IPS-15b (cell line): ENCODE data around the gene ZNF446.
A peak's percentile ranks its signal among the peaks of the same experiment; 100 is the strongest.
"Not testable (repeated sequence)": the region's sequence is repeated elsewhere in the genome, so short reads cannot be mapped to it uniquely, and the experiment has no call there.

Source experiments
- H3K27me3 ChIP-seq: one replicate; pipeline ENCODE4 v1.6.1; 2013; ENCODE audit warnings: low read length; ENCODE audit not compliant: control insufficient read depth, insufficient read depth
- H3K36me3 ChIP-seq: one replicate; pipeline ENCODE4 v1.6.1; 2013; ENCODE audit warnings: low read length; ENCODE audit not compliant: control insufficient read depth, insufficient read depth
- H3K4me1 ChIP-seq: one replicate; pipeline ENCODE4 v1.6.1; 2013; ENCODE audit warnings: mild to moderate bottlenecking, low read length; ENCODE audit not compliant: control insufficient read depth, insufficient read depth
- H3K4me3 ChIP-seq: one replicate; pipeline ENCODE4 v1.5.1; 2013; ENCODE audit warnings: low read depth, low read length
- H3K9ac ChIP-seq: one replicate; pipeline ENCODE4 v1.6.1; 2013; ENCODE audit warnings: low read depth, mild to moderate bottlenecking, low read length
- H3K9me3 ChIP-seq: one replicate; pipeline ENCODE4 v1.6.1; 2013; ENCODE audit warnings: mild to moderate bottlenecking, low read length; ENCODE audit not compliant: control insufficient read depth, insufficient read depth

The ZNF446 gene

DNA sequence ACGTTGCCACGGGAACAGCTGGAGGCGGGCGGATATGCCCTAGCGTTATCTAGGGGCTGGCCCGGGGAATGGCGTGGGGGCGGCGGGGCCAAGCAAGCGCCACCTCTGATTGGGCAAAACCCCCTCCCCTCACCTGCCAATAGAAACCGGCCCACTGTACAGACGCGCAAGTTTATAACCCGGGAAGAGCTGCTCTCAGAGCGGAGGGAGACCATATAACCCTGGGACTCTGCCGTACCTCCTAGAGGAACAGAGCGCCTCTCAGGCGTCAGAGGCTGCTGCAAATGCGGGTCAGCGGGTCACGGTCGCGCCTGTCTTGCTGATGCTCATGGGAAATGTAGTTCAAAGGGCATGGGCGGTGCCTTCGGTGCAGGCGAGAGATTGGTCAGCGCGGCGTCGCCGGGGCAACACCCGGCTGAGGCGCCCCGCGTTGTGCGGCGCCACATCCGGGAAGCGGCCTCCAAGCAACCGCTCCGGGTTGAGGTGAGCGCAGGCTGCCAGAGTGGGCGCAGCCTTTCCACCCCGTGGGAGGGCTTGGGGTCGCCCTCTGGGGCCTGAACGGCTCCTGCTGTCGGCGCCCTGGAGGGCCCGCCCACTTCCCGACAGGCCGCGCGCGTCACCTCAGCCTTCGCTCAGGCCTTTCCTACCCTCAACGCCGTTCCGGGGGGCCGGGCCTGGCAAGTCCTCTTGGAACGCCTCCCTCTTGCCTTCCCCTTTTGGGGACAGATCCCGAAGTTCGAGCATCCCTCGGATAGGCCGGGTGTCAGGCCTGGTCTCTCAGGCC is at the start of gene ZNF446:
ZNF446 (plus strand) TSS at position 639 of the 784 bp plus-strand sequence. CDS start 867 bp downstream, outside the sequence.
- Histone ChIP-seq H3K9ac (peak within 1 kb of the TSS; percentile 85), H3K9me3 (no peaks in the 10 kb centered on the region), H3K36me3 (peaks cover 11% of the 10 kb centered on the region), H3K27me3 (no peaks in the 10 kb centered on the region), H3K4me1 (peaks cover 2% of the 10 kb centered on the region), H3K4me3 (peak within 1 kb of the TSS; percentile 91)

DNA sequence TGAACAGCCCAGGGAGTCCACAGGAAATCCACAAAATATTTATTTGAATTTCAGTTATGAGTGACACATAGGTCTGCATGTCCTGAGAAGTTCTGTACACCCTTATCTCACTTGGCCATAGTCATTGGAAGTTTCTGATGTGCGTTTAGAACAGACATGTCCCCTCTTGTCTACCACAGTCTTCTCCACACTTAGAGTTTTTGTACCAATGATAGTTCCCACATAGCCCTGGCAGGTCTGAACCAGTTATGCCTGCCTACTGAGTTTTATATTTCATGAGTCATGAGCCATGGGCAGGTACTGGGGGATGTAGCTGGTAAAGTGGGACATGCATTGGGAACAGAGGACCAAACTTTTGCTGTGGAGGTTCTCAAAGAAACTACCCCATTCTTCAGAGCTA is 47.5 kb upstream of the ZNF446 start:
- H3K4me3 ChIP-seq, result no peak overlapping the region
- no peak overlapping the region for H3K9ac ChIP-seq
- H3K27me3 ChIP-seq, result no peaks in the 10 kb centered on the region
- no peaks in the 10 kb centered on the region for H3K4me1 ChIP-seq
- peaks cover 22% of the 10 kb centered on the region for H3K36me3 ChIP-seq
- H3K9me3 ChIP-seq, result peaks cover 37% of the 10 kb centered on the region

DNA sequence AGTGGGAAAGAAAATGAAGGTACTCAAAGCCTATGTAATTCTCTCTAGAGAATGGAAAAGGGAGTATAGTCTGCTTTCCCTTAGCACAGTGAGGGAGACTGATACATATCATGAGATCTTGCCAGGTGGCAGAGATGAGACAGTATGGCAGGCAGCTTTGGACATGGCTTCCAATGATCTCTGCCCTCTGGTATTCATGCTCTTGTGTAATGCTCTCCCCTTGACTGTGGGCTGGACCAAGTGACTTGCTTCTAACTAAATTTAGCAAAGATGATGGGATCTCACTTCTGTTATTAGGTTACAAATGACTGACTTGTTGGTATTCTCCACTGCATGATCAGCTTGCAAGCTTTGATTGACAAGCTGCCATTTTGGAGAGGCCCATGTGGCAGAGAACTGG is 46.4 kb upstream of the ZNF446 start:
- Histone ChIP-seq H3K4me1 (no peaks in the 10 kb centered on the region), H3K9ac (no peak overlapping the region), H3K9me3 (peaks cover 48% of the 10 kb centered on the region), H3K36me3 (peaks cover 34% of the 10 kb centered on the region), H3K4me3 (no peak overlapping the region), H3K27me3 (no peaks in the 10 kb centered on the region)

DNA sequence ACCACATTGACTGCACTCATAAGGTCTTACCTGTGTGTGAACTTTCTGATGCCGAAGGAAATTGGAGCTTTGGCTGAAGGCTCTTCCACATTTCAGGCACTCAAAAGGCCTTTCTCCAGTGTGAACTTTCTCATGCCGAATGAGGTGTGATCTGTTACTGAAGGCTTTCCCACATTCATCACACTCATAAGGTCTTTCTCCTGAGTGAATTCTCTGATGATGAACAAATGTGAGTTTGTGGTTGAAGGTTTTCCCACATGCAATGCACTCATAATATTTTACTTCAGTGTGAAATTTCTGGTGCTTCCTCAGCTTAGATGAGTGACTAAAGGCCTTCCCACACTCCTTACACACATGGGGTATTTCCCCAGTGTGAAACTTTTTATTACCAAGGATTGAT is 41.9 kb upstream of the ZNF446 start:
- Histone ChIP-seq H3K36me3 (peaks cover 47% of the 10 kb centered on the region), H3K9me3 (peaks cover 60% of the 10 kb centered on the region), H3K4me3 (peak overlapping the region; percentile 16), H3K27me3 (no peaks in the 10 kb centered on the region), H3K4me1 (peaks cover 2% of the 10 kb centered on the region), H3K9ac (no peak overlapping the region)

DNA sequence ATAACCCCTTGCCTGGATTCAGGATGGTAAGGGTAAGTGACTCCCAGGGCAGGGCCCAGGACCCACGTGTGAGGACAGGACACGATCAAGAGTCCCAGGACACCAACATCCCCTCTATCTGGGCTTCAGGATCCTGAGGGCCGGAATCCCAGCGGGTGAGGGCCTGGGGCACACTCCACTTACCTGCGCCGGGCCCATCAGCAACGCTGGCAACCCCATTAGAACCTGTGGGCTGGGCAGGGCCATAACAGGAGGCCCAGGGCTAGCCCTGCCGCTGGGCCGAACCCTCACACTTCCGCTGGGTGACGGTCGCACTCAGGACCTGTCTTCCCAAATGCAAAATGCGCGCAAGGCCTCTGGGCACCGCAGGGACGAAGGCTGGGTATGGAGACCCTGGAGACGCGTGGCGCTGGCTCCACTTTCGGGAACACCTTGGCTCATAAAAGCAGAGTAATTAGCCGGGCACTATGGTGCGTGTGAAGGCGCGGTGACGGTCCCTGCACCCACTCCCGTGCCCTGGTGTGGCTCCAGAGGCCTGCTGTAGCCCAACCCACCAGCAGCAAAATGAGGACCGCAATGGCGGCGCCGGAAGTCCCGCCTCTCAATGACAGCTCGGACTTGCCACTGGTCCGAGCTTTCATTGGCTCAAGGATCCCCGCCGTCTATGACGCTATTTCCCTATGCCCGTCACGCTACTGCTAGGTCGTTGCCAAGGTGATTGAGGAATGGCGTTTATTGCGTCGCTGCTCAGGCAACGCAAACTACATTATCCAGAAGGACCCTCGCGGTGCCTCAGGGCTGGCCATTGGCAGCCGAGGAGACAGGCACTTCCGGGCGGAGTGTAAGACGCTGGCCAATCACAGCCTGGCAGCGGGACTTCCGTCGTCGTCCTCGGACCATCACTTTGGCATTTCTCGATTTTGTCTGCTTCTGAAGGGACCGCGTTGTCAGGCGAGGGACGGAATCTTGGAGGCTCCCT is 36.3 kb upstream of the ZNF446 start, which contains the start of gene ZNF132:
ZNF132 (minus strand) TSS at position 578 of the 979 bp plus-strand sequence; CDS start at position 246, 332 bp downstream.
- H3K36me3 ChIP-seq, result peaks cover 15% of the 10 kb centered on the region
- peaks cover 14% of the 10 kb centered on the region for H3K9me3 ChIP-seq
- peaks cover 4% of the 10 kb centered on the region for H3K4me1 ChIP-seq
- H3K4me3 ChIP-seq, result peak within 1 kb of the TSS; percentile 89
- peak within 1 kb of the TSS; percentile 28 for H3K9ac ChIP-seq
- peaks cover 6% of the 10 kb centered on the region for H3K27me3 ChIP-seq

DNA sequence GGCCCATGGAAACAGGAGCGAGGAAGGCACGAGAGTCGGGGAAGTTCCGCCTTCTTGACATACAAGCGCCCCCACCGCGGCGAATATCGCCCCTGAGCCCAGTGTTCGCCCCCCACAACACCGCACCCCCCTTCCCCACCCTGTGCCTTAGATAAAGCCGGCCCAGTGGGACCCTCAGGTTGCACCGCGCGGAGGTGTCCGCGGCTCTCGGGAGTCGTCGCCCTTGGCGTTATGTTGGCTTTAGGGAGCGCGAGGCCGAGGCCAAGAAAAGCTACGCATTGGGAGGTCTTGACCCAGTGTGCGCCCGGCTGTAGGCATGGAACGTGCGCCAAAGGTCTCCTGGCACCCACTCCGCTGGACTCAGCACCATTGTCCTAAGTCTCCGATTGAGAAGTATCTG is 35.6 kb upstream of the ZNF446 start:
- Histone ChIP-seq H3K9ac (peak overlapping the region; percentile 9), H3K9me3 (peaks cover 7% of the 10 kb centered on the region), H3K4me1 (peaks cover 4% of the 10 kb centered on the region), H3K27me3 (peaks cover 6% of the 10 kb centered on the region), H3K36me3 (peaks cover 8% of the 10 kb centered on the region), H3K4me3 (peak overlapping the region; percentile 73)

DNA sequence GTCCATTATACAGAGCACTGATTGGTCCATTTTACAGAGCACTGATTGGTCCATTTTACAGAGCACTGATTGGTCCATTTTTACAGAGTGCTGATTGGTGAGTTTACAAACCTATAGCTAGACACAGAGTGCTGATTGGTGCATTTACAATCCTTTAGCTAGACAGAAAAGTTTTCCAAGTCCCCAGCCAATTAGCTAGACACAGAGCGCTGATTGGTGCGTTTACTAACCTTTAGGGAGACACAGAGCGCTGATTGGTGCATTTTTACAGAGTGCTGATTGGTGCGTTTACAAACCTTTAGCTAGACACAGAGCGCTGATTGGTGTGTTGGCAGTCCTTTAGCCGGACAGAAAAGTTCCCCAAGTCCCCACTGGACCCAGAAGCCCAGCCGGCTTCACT is 33.2 kb upstream of the ZNF446 start:
- not testable (repeated sequence) for H3K4me1 ChIP-seq, H3K9ac ChIP-seq, H3K27me3 ChIP-seq, H3K9me3 ChIP-seq, H3K4me3 ChIP-seq, H3K36me3 ChIP-seq

DNA sequence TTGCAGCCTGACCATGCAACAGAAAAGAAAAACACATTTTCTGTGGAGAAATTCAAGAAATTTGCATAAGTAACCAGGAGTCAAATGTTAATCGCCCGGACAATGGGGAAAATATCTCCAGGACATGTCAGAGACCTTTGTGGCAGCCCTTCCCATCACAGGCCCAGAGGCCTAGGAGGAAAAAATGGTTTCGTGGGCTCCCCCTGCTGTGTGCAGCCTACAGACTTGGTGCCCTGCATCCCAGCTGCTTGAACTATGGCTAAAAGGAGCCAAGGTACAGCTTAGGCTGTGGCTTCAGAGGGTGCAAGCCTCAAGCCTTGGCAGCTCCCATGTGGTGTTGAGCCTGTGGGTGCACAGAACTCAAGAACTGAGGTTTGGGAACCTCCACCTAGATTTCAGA is 27.3 kb upstream of the ZNF446 start:
- H3K4me3 ChIP-seq, H3K4me1 ChIP-seq, H3K36me3 ChIP-seq, H3K9me3 ChIP-seq, H3K9ac ChIP-seq: not testable (repeated sequence)
- peaks cover 17% of the 10 kb centered on the region for H3K27me3 ChIP-seq

DNA sequence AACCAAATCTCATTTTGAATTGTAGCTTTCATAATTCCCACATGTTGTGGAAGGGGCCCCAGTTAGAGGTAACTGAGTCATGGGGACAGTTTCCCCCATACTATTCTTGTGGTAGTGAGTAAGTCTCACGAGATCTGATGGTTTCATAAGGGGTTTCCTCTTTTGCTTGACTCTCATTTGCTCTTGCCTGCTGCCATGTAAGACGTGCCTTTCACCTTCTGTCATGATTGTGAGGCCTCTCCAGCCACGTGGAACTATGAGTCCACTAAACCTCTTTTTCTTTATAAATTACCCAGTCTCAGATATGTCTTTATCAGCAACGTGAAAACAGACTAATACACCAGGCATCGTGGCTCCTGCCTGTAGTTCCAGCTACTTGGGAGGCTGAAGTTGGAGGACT is 26.2 kb upstream of the ZNF446 start:
- not testable (repeated sequence) for H3K9ac ChIP-seq, H3K9me3 ChIP-seq, H3K4me3 ChIP-seq, H3K36me3 ChIP-seq, H3K4me1 ChIP-seq
- H3K27me3 ChIP-seq, result peaks cover 13% of the 10 kb centered on the region

DNA sequence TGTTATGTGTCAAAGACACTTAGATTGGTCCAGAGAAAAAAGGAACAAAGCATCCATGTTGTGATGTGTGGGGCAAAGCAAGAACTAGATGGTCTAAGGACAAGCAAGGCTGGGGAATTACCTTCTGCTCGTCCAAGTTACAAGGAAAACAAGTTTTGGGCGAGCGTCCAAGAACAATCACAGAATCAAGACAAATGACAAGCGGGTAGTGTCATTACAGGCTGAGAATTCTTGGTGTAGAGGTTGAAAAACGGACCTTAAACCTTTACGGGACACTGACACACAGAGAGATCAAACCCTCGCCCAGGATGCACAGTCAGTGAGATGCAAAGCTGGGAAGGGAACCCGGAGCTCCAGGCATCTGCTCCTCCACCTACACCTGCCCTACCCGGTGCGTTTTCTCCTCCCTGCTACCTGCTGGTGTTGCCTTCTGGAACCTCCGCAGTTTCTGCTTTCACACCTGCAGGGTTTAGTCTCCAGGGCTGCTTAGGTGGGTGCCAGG is 25.2 kb upstream of the ZNF446 start:
- H3K4me1 ChIP-seq, result no peaks in the 10 kb centered on the region
- H3K9ac ChIP-seq, result no peak overlapping the region
- peak overlapping the region; percentile 62 for H3K4me3 ChIP-seq

DNA sequence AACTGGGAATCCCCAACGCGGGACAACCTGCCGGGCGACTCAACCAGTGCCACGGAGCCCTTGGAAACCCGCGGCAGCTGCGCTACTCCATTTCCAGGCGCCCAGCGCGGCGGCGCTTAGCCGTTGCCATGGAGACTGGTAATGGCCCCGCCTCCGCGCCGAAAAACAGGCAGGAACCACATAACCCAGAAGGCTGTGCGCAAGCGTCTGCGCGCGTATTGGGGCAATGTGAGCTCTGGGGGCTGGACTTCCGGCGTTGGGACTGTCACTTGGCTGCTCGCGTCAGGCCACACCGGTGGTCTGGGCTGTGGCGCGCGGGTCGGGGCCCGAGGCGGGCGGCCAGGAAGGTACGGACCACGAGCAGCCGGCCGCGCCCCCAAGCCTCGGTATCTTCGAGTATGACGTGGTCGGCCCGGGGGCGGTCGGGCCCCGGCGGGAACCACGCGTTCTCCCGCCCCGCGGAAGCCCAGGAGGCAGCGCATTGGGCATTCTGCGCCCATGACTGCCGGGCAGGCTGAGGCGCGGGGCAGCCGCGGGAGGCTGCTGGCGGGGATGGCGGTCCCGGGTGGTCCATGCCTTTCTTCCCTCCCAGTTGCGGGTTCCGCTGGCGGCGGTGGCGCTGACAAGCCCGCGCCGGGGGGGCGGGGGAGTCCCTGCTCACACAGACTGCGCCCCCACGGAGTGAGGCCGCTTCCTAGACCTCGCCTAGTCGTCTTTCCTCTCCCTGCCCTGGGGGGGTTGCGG is 24.6 kb upstream of the ZNF446 start, which contains the start of gene ZNF324B:
ZNF324B (plus strand) TSS at position 265 of the 744 bp plus-strand sequence. CDS start 2,080 bp downstream, outside the sequence.
- peaks cover 13% of the 10 kb centered on the region for H3K27me3 ChIP-seq
- peaks cover 8% of the 10 kb centered on the region for H3K9me3 ChIP-seq
- H3K36me3 ChIP-seq, result peaks cover 2% of the 10 kb centered on the region
- no peak within 1 kb of the TSS for H3K9ac ChIP-seq
- H3K4me3 ChIP-seq, result peak within 1 kb of the TSS; percentile 62
- no peaks in the 10 kb centered on the region for H3K4me1 ChIP-seq

More for the DNA sequence above, 25.2 kb upstream of the ZNF446 start:
- H3K9me3 ChIP-seq, result peaks cover 8% of the 10 kb centered on the region
- no peaks in the 10 kb centered on the region for H3K36me3 ChIP-seq
- peaks cover 13% of the 10 kb centered on the region for H3K27me3 ChIP-seq
